Gastroesophageal sphincter (tissue), 4 donors: ENCODE results near the gene ADAM19. TPM values are rescaled to one million over a fixed set of nuclear protein-coding genes. Genes with fewer than 3 reads are reported as not detected.
A peak's percentile ranks its signal among the peaks of the same experiment; 100 is the strongest.

Source experiments
- ATAC-seq: fragments of 150-250 bp; one replicate; pipeline ENCODE4 v1.9.1; 2016; ENCODE audit warnings: mild to moderate bottlenecking, moderate library complexity
- H3K27ac ChIP-seq, 4 donors: fragments of 200-600 bp; sonication (generic) in 3 of 4; 1 replicate in 3 of 4; 2 replicates in 1 of 4; pipeline ENCODE4 v1.5.1; 2016 to 2019
- H3K27me3 ChIP-seq: fragments of 200-600 bp; sonication (generic); one replicate; pipeline ENCODE4 v1.5.1; 2019
- H3K36me3 ChIP-seq, 2 donors: fragments of 200-600 bp; sonication (generic); one replicate each; pipeline ENCODE4 v1.5.1; 2019; ENCODE audit warnings: control low read depth in 1 of 2
- H3K4me1 ChIP-seq, 3 donors: fragments of 200-600 bp; sonication (generic); 1 replicate in 2 of 3; 2 replicates in 1 of 3; pipeline ENCODE4 v1.5.1; 2016 to 2019; ENCODE audit warnings: control low read depth in 2 of 3
- H3K4me3 ChIP-seq, 2 donors: fragments of 200-600 bp; sonication (generic); one replicate each; pipeline ENCODE4 v1.5.1; 2019; ENCODE audit warnings: mild to moderate bottlenecking in 1 of 2, moderate library complexity in 1 of 2
- H3K9me3 ChIP-seq, 3 donors: fragments of 200-600 bp; sonication (generic); one replicate each; pipeline ENCODE4 v1.5.1; 2017 to 2019; ENCODE audit warnings: control low read depth in 2 of 3
- CTCF ChIP-seq, 4 experiments: fragments of 200-600 bp in 2 of 4; fragments of 450-650 bp in 2 of 4; sonication (generic) in 1 of 4; IDR thresholded peaks; one replicate each; pipeline ENCODE4 v1.5.1; 2017 to 2019; ENCODE audit warnings: antibody characterized with exemption in 4 of 4, mild to moderate bottlenecking in 2 of 4, moderate library complexity in 2 of 4
- EP300 ChIP-seq: sonication (generic); formaldehyde crosslinking; IDR thresholded peaks from one replicate; pipeline ENCODE4 v1.6.1; 2017; ENCODE audit warnings: antibody characterized with exemption, mild to moderate bottlenecking
- POLR2A ChIP-seq, 2 donors: fragments of 450-650 bp; IDR thresholded peaks; one replicate each; pipeline ENCODE4 v1.6.1; 2017; ENCODE audit warnings: antibody characterized with exemption in 2 of 2, mild to moderate bottlenecking in 2 of 2, moderate library complexity in 1 of 2
- POLR2AphosphoS5 ChIP-seq: sonication (generic); formaldehyde crosslinking; IDR thresholded peaks from one replicate; pipeline ENCODE4 v1.6.1; 2017; ENCODE audit warnings: antibody characterized with exemption
- WGBS, 2 donors: methylation state at CpG; one replicate each; pipeline ENCODE4 v1.1.5; 2018; ENCODE audit warnings: low coverage in 1 of 2; 5-methylcytosine and 5-hydroxymethylcytosine counted together
- total RNA-seq, 4 donors: library from RNA; depleted of rRNA; stranded (reverse); fragments of >200 nt; gene quantifications; one replicate each; pipeline ENCODE4 v1.1.0, GENCODE V29; 2016

ADAM19 gene
- total RNA-seq, 4 donors from 2014 or later = 19.3 to 38.5 (median 31.2) TPM

DNA sequence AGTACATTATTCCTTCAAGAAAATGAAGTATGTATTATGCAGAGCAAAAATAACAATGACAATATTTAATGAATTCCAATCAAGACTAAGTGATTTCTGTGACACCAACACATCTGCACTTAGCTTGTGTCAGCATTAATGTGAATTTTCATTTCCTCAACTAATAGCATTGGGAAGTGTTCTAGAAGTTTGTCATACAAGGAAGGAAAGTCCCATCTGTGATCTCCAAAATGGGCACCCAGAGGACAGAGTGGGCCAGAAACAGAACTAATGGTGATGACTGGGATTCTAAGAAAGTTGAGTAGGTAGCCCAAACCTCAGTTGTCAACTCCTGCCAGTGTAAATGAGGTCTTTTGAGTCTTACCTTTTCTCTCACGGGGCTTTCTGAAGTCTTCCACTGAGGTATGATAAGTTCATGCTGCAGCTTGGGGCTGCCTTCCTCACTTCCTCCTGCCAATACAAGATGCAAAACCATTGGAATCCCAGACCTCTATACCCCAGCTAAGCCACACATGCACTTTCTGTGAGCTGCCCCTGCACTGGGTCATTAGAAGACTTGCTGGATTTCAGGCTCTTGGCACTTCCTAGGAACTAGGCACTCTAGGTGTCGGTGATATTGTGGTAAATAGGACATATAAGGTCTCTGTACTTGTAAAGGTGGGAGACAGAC lies 4.9 kb downstream of the ADAM19 start:
- 80 to 83% methylated on average over 1 of the region's 2 CpGs for WGBS, 2 donors
- H3K27me3 ChIP-seq = no peaks in the 10 kb centered on the region
- no peak overlapping the region for H3K4me3 ChIP-seq
- H3K4me1 ChIP-seq = peaks cover 0 to 79% (median 9%) of the 10 kb centered on the region in 3 donors
- peaks cover 0 to 33% of the 10 kb centered on the region in 2 donors for H3K36me3 ChIP-seq
- peak overlapping the region; percentile 16 to 98 (median 95) for H3K27ac ChIP-seq
- no peak for ATAC-seq
- no peaks in the 10 kb centered on the region for H3K9me3 ChIP-seq
- TF ChIP-seq POLR2A (IDR thresholded peaks at IDR 0.05) = no peak
- no peak for TF ChIP-seq EP300
- TF ChIP-seq POLR2AphosphoS5 = no peak
- TF ChIP-seq CTCF (IDR thresholded peaks at IDR 0.05) = no peak

DNA sequence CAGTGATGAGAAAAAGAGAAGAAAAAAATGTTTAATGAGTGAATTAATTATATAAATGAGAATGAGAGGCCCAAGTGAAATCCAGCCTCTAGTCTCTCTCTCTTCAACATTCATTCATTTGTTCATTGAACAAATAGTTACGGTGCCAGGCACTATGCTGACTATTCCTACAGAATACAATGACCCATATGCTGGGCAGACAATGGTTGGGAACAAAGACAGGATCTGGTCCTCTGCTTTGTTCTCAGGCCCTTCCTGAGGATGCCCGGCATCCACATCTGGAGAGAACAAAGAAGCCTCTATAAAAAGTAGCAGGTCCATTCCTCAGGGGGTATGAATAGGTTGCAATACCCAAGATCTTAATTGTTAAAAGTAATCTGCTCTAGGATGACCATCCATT lies 6.9 kb downstream of the ADAM19 start:
- WGBS, 2 donors = 46 to 62% methylated on average over 2 of the region's 2 CpGs
- Histone ChIP-seq H3K27me3 (no peaks in the 10 kb centered on the region), H3K4me1 (peaks cover 3 to 86% (median 21%) of the 10 kb centered on the region in 3 donors), H3K4me3 (no peak overlapping the region), H3K27ac (peak overlapping the region in 3 of 4 donors; percentile 34 to 96 (median 47)), H3K36me3 (peaks cover 0 to 33% of the 10 kb centered on the region in 2 donors), H3K9me3 (no peaks in the 10 kb centered on the region)
- TF ChIP-seq CTCF (IDR thresholded peaks at IDR 0.05) = no peak
- no peak for TF ChIP-seq EP300
- TF ChIP-seq POLR2AphosphoS5 = no peak
- no peak for TF ChIP-seq POLR2A (IDR thresholded peaks at IDR 0.05)
- ATAC-seq = no peak

DNA sequence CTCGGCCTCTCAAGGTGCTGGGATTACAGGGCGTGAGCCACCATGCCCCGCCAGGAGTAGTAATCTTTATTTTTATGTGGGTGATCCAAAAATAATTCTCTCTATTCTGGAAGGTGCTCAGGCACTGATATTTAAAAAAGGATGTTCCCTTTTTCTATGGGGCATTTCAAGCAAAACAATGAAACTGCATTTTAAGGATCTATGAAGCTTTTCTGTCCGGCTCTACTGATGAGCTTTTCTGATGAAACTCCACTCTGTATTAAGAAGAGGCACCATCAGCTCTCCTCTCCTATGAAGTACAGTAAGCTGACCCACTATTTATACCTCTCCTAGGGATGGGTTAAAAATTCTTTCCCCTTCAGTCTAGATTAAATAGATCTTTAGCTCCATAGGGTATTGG lies 7.4 kb downstream of the ADAM19 start:
- Histone ChIP-seq H3K9me3 (no peaks in the 10 kb centered on the region), H3K36me3 (peaks cover 0 to 33% of the 10 kb centered on the region in 2 donors), H3K4me3 (no peak overlapping the region), H3K4me1 (peaks cover 5 to 86% (median 26%) of the 10 kb centered on the region in 3 donors), H3K27me3 (no peaks in the 10 kb centered on the region), H3K27ac (peak overlapping the region in 2 of 4 donors; percentile 47 to 96)
- WGBS, 2 donors = 44 to 83% methylated on average over 4 of the region's 4 CpGs
- TF ChIP-seq EP300 = no peak
- TF ChIP-seq POLR2AphosphoS5 = no peak
- TF ChIP-seq CTCF (IDR thresholded peaks at IDR 0.05) = no peak
- no peak for TF ChIP-seq POLR2A (IDR thresholded peaks at IDR 0.05)
- ATAC-seq = no peak

DNA sequence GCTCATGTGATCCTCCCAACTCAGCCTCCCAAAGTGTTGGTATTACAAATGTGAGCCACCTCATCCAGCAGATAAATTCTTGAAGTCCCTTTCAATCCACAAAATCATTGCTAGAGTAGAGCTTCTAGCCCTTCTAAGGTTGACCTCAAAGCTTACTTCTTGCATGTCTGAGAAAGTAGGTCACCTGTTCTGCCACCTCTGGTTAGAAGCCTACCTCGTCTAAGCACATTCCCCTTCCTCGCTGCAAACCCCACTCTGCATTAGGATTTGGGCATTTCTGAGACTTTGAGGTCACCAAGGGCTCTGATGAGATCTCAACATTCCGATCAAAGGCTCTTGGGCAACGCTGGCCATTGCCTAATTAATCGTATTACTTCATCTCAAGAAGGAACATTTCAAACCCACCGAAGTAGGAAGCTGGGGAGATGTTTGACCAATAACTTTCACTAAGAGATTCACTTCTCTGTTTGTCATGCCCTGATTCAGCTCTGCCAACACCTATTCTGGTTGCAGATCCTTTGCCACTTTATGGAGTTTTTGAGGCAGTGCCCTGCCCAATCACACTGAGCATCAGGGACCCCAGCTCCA lies 8.6 kb downstream of the ADAM19 start:
- ATAC-seq = peak; percentile 24
- TF ChIP-seq POLR2AphosphoS5 (peak; percentile 21), POLR2A (IDR thresholded peaks at IDR 0.05) (no peak)
- WGBS, 2 donors = 20 to 68% methylated on average over 1 to 4 of the region's 6 CpGs

GRCh38 chr5:157563929-157564716 lies 11.5 kb downstream of the ADAM19 start:
- H3K9me3 ChIP-seq = no peaks in the 10 kb centered on the region
- no peak for TF ChIP-seq POLR2A (IDR thresholded peaks at IDR 0.05)
- TF ChIP-seq CTCF (IDR thresholded peaks at IDR 0.05) = peak in 2 of 4 experiments; percentile 20 to 30
- H3K4me1 ChIP-seq = peaks cover 20 to 89% (median 43%) of the 10 kb centered on the region in 3 donors
- H3K27ac ChIP-seq = peak overlapping the region; percentile 82 to 96 (median 86)
- H3K36me3 ChIP-seq = peaks cover 0 to 16% of the 10 kb centered on the region in 2 donors
- ATAC-seq = no peak
- H3K27me3 ChIP-seq = no peaks in the 10 kb centered on the region
- H3K4me3 ChIP-seq = no peak overlapping the region
- 26 to 59% methylated on average over 8 to 12 of the region's 13 CpGs for WGBS, 2 donors

More for the DNA sequence above, 8.6 kb downstream of the ADAM19 start:
- Histone ChIP-seq H3K4me3 (no peak overlapping the region), H3K27ac (peak overlapping the region in 3 of 4 donors; percentile 50 to 96 (median 86)), H3K27me3 (no peaks in the 10 kb centered on the region), H3K9me3 (no peaks in the 10 kb centered on the region), H3K36me3 (peaks cover 0 to 33% of the 10 kb centered on the region in 2 donors), H3K4me1 (peaks cover 12 to 86% (median 38%) of the 10 kb centered on the region in 3 donors)
